IMR-90 (cell line): Measurements from ENCODE around the gene SUB1. TPM values are rescaled to one million over a fixed set of nuclear protein-coding genes. Genes with fewer than 3 reads are reported as not detected.

Experiments used
- ATAC-seq: fragments of 200-7000 bp; cut with Tn5 transposase; 2 replicates; pipeline ENCODE4 v1.9.1; 2020; ENCODE audit warnings: low read depth, mild to moderate bottlenecking, moderate library complexity
- BruUV-seq: library from RNA; stranded (reverse); fragments of 400-500 nt; replicated peaks from 2 replicates; lab custom pipeline; 2021; lab: Mats Ljungman, UMichigan
- CTCF ChIA-PET: fragments of 300-600 bp; formaldehyde crosslinking; extraction: SDS; loops from one replicate; lab custom pipeline; 2021; ENCODE audit warnings: antibody characterized with exemption; lab: Yijun Ruan, JAX
- POLR2A ChIA-PET: fragments of 300-600 bp; sonication (Branson Sonifier 250); formaldehyde crosslinking; loops from one replicate; lab custom pipeline; 2022; ENCODE audit warnings: antibody characterized with exemption; ENCODE audit not compliant: unreplicated experiment; lab: Charles Lee
- DNase-seq: peaks from one replicate; pipeline ENCODE4 v3.0.0; 2013
- H2AFZ ChIP-seq: replicated peaks from 2 replicates; pipeline ENCODE3; 2013; ENCODE audit warnings: low read length, mild to moderate bottlenecking; ENCODE audit not compliant: poor library complexity
- H2AK5ac ChIP-seq: 2 replicates; pipeline ENCODE4 v1.6.1; 2013; ENCODE audit warnings: low read depth, low read length, inconsistent platforms
- H2AK9ac ChIP-seq: replicated peaks from 2 replicates; pipeline ENCODE3; 2013; ENCODE audit warnings: mild to moderate bottlenecking, low read depth, low read length, moderate library complexity; ENCODE audit not compliant: poor library complexity
- H2BK120ac ChIP-seq: 2 replicates; pipeline ENCODE4 v1.6.1; 2013; ENCODE audit warnings: low read depth, low read length, inconsistent platforms
- H2BK15ac ChIP-seq: 3 replicates; pipeline ENCODE4 v1.6.1; 2013; ENCODE audit warnings: low read depth, low read length, inconsistent platforms
- H2BK20ac ChIP-seq: 2 replicates; pipeline ENCODE4 v1.6.1; 2013; ENCODE audit warnings: low read depth, mild to moderate bottlenecking, inconsistent platforms, low read length, moderate library complexity
- H2BK5ac ChIP-seq: 2 replicates; pipeline ENCODE4 v1.6.1; 2013; ENCODE audit warnings: mild to moderate bottlenecking, low read depth, low read length, inconsistent platforms; ENCODE audit not compliant: poor library complexity, severe bottlenecking
- H3K14ac ChIP-seq: replicated peaks from 2 replicates; pipeline ENCODE4 v1.6.1; 2013; ENCODE audit warnings: low read depth, low read length, inconsistent platforms
- H3K18ac ChIP-seq: 2 replicates; pipeline ENCODE4 v1.6.1; 2013; ENCODE audit warnings: low read depth, low read length, control low read depth
- H3K23ac ChIP-seq: 2 replicates; pipeline ENCODE4 v1.6.1; 2013; ENCODE audit warnings: low read depth, low read length, inconsistent platforms
- H3K27ac ChIP-seq: 2 replicates; pipeline ENCODE4 v1.5.1; 2013; ENCODE audit warnings: mild to moderate bottlenecking, control low read depth, low read length; ENCODE audit not compliant: insufficient read depth
- H3K27me3 ChIP-seq: 2 replicates; pipeline ENCODE4 v1.6.1; 2013; ENCODE audit warnings: low read length; ENCODE audit not compliant: control insufficient read depth, insufficient read depth
- H3K36me3 ChIP-seq: 2 replicates; pipeline ENCODE4 v1.6.1; 2013; ENCODE audit warnings: low read length, mixed read lengths; ENCODE audit not compliant: control insufficient read depth, insufficient read depth
- H3K4ac ChIP-seq: 2 replicates; pipeline ENCODE4 v1.6.1; 2013; ENCODE audit warnings: low read depth, low read length, inconsistent platforms
- H3K4me1 ChIP-seq: 2 replicates; pipeline ENCODE4 v1.6.1; 2013; ENCODE audit warnings: low read length, mixed read lengths; ENCODE audit not compliant: control insufficient read depth, insufficient read depth
- H3K4me2 ChIP-seq: 2 replicates; pipeline ENCODE4 v1.6.1; 2013; ENCODE audit warnings: low read depth, mild to moderate bottlenecking, control low read depth, low read length, moderate library complexity
- H3K4me3 ChIP-seq: 2 replicates; pipeline ENCODE4 v1.5.1; 2013; ENCODE audit warnings: low read depth, mild to moderate bottlenecking, control low read depth, low read length, moderate library complexity; ENCODE audit not compliant: insufficient read depth
- H3K56ac ChIP-seq: 2 replicates; pipeline ENCODE4 v1.6.1; 2013; ENCODE audit warnings: low read length, inconsistent platforms; ENCODE audit not compliant: insufficient read depth; ENCODE audit errors: extremely low read depth
- H3K79me1 ChIP-seq, 2 experiments: 2 replicates each; pipeline ENCODE4 v1.6.1; 2013; ENCODE audit warnings: low read length in 2 of 2, inconsistent platforms in 1 of 2, low read depth in 1 of 2
- H3K9ac ChIP-seq: 2 replicates; pipeline ENCODE4 v1.6.1; 2013; ENCODE audit warnings: low read depth, low read length, control low read depth
- H3K9me1 ChIP-seq: 2 replicates; pipeline ENCODE4 v1.6.1; 2013; ENCODE audit warnings: low read length, inconsistent platforms; ENCODE audit not compliant: insufficient read depth
- H3K9me3 ChIP-seq: 2 replicates; pipeline ENCODE4 v1.6.1; 2013; ENCODE audit warnings: low read length; ENCODE audit not compliant: control insufficient read depth, insufficient read depth
- H4K20me1 ChIP-seq: 2 replicates; pipeline ENCODE4 v1.6.1; 2013; ENCODE audit warnings: low read length, inconsistent platforms; ENCODE audit not compliant: insufficient read depth
- H4K5ac ChIP-seq: 2 replicates; pipeline ENCODE4 v1.6.1; 2013; ENCODE audit warnings: mild to moderate bottlenecking, low read depth, low read length, control low read depth
- H4K8ac ChIP-seq, 2 experiments: 2 replicates each; pipeline ENCODE4 v1.6.1; 2013; ENCODE audit warnings: low read depth in 2 of 2, low read length in 2 of 2, control low read depth in 1 of 2, inconsistent platforms in 1 of 2
- H4K91ac ChIP-seq: 2 replicates; pipeline ENCODE4 v1.6.1; 2013; ENCODE audit warnings: low read depth, low read length, inconsistent platforms; ENCODE audit not compliant: insufficient read depth
- CEBPB ChIP-seq: IDR thresholded peaks from 2 replicates; pipeline ENCODE4 v1.6.1; 2012; ENCODE audit warnings: low read depth, low read length, improper control_type of control experiment
- CHD1 ChIP-seq: IDR thresholded peaks from 2 replicates; pipeline ENCODE4 v1.6.1; 2012; ENCODE audit warnings: low read depth, low read length, improper control_type of control experiment
- CTCF ChIP-seq: conservative IDR thresholded peaks from 2 replicates; pipeline ENCODE4 v1.5.1; 2012; ENCODE audit warnings: mild to moderate bottlenecking, low read depth, low read length, improper control_type of control experiment
- ELK1 ChIP-seq: fragments of 150-350 bp; IDR thresholded peaks from 2 replicates; pipeline ENCODE4 v1.6.1; 2016; ENCODE audit warnings: low read depth, mild to moderate bottlenecking, low read length, moderate library complexity, borderline replicate concordance
- MAFK ChIP-seq: IDR thresholded peaks from 2 replicates; pipeline ENCODE4 v1.6.1; 2012; ENCODE audit warnings: low read depth, low read length, improper control_type of control experiment
- RCOR1 ChIP-seq: IDR thresholded peaks from 2 replicates; pipeline ENCODE4 v1.6.1; 2012; ENCODE audit warnings: mild to moderate bottlenecking, low read length, improper control_type of control experiment; ENCODE audit not compliant: insufficient replicate concordance
- RFX5 ChIP-seq: IDR thresholded peaks from 2 replicates; pipeline ENCODE4 v1.8.0; 2012; ENCODE audit warnings: low read depth, mild to moderate bottlenecking, low read length, moderate library complexity
- SMC3 ChIP-seq: fragments of 150-350 bp; IDR thresholded peaks from 2 replicates; pipeline ENCODE4 v1.6.1; 2016; ENCODE audit warnings: low read depth, mild to moderate bottlenecking, antibody characterized with exemption, low read length, moderate library complexity
- USF2 ChIP-seq: fragments of 150-350 bp; IDR thresholded peaks from 2 replicates; pipeline ENCODE4 v1.6.1; 2017; ENCODE audit warnings: mild to moderate bottlenecking, antibody characterized with exemption, low read length, low read depth
- WGBS, 2 experiments: methylation state at CpG; one replicate each; pipeline versions ENCODE4 v1.1.5 to v1.1.7; 2013; ENCODE audit warnings: missing lambda C conversion rate in 2 of 2; ENCODE audit not compliant: insufficient read length in 1 of 2; ENCODE audit errors: extremely low coverage in 2 of 2; 5-methylcytosine and 5-hydroxymethylcytosine counted together
- dilution Hi-C: fragments of 300-500 bp; cut with HindIII; formaldehyde crosslinking; loops from one replicate; pipeline ENCODE4 v1.14.3; 2018; ENCODE audit warnings: low sequenced_read_pairs; ENCODE audit not compliant: unreplicated experiment
- in situ Hi-C: fragments of 300-500 bp; cut with MboI; formaldehyde crosslinking; loops from 3 replicates; pipeline ENCODE4 v1.14.3; 2019; ENCODE audit warnings: low sequenced_read_pairs, inconsistent platforms, mixed read lengths
- intact Hi-C: fragments of 100-400 bp; cut with micrococcal nuclease; formaldehyde crosslinking; loops from 2 replicates; pipeline ENCODE4 v1.10.0; 2022
- polyA plus RNA-seq, 3 experiments: library from polyadenylated mRNA; depleted of rRNA; stranded (reverse); fragments of >200 nt; gene quantifications; 2 replicates each; pipeline ENCODE4 v1.2.3, GENCODE V29; 2012; ENCODE audit warnings: low replicate concordance in 1 of 3
- total RNA-seq: library from RNA; depleted of rRNA; stranded (reverse); fragments of >200 nt; gene quantifications from 2 replicates; pipeline ENCODE4 v1.2.3, GENCODE V29; 2012

The SUB1 gene
- total and polyA plus RNA-seq, 2 of the 4 experiments (the other 2 are of a cell fraction), result 19.5 to 155 TPM

- dilution Hi-C loops, result no loop called here
- no peak for ATAC-seq
- H3K18ac ChIP-seq, result no peak overlapping the region
- H2BK120ac ChIP-seq, result no peak overlapping the region
- intact Hi-C loops, result no loop called here
- no peaks in the 10 kb centered on the region for H3K79me1 ChIP-seq
- H3K4ac ChIP-seq, result no peak overlapping the region
- WGBS, 2 experiments, result no CpG with 5 or more reads among the region's 1 CpG
- 0 out of 2 replicates have a peak, but pooled peaks cover 4% of the 10 kb centered on the region for H3K9me3 ChIP-seq
- TF ChIP-seq CTCF (no peak), RCOR1 (no peak), ELK1 (no peak), MAFK (no peak), CEBPB (no peak), USF2 (no peak), CHD1 (no peak), RFX5 (no peak), SMC3 (no peak)
- H2AK9ac ChIP-seq, result no peak overlapping the region
- no peaks in the 10 kb centered on the region for H4K20me1 ChIP-seq
- H4K8ac ChIP-seq, result no peak overlapping the region
- H4K91ac ChIP-seq, result no peak overlapping the region
- no peaks in the 10 kb centered on the region for H3K4me1 ChIP-seq
- no peak overlapping the region for H4K5ac ChIP-seq
- no peak for DNase-seq
- ChIA-PET CTCF (interaction anchor here (0.8 kb wide), 1 partner anchor 19 kb away, joined by 3 read pairs; no protein-coding TSS in a partner anchor), POLR2A (no interaction called here)
- no peak overlapping the region for H2BK20ac ChIP-seq
- H2AFZ ChIP-seq, result no peak overlapping the region
- H3K36me3 ChIP-seq, result no peaks in the 10 kb centered on the region
- H3K56ac ChIP-seq, result no peak overlapping the region
- no peak overlapping the region for H3K23ac ChIP-seq
- no peak overlapping the region for H3K4me2 ChIP-seq
- no peak overlapping the region for H3K27ac ChIP-seq
- H3K27me3 ChIP-seq, result peaks cover 4% of the 10 kb centered on the region; the same call in 1 of the 2 replicates
- no peak overlapping the region for H2BK5ac ChIP-seq
- H3K14ac ChIP-seq, result no peak overlapping the region
- no peak overlapping the region for H3K4me3 ChIP-seq
- no peak overlapping the region for H3K9ac ChIP-seq
- H2AK5ac ChIP-seq, result no peak overlapping the region
- BruUV-seq, result no TSS peak
- in situ Hi-C loops, result no loop called here
- H2BK15ac ChIP-seq, result no peak overlapping the region
- no peaks in the 10 kb centered on the region for H3K9me1 ChIP-seq
Measured at GRCh38 chr5:32571128-32571527, 14.2 kb upstream of the SUB1 start.
